ENCODE measurements around the gene HTT.

Gene HTT

DNA sequence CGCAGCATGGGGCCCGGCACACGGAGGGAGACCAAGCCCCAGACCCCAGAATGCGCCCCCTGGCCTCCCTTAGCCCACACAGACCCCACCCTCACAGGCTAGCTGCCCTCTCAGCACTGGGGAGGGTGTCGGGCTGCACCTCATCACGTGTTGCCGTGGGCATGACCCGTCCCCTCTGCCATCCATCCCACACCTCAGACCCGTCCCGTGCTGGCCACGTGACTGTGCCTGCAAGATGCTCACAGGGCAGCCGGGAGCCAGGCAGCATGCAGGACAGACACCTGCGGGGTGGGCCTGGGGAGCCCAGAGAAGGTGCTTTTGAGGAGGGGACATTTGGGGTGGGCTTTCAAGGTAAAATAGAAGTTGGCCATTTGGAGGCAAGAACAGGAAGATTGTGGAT, 179.3 kb downstream of the HTT start:
- DNase-seq: no peak

DNA sequence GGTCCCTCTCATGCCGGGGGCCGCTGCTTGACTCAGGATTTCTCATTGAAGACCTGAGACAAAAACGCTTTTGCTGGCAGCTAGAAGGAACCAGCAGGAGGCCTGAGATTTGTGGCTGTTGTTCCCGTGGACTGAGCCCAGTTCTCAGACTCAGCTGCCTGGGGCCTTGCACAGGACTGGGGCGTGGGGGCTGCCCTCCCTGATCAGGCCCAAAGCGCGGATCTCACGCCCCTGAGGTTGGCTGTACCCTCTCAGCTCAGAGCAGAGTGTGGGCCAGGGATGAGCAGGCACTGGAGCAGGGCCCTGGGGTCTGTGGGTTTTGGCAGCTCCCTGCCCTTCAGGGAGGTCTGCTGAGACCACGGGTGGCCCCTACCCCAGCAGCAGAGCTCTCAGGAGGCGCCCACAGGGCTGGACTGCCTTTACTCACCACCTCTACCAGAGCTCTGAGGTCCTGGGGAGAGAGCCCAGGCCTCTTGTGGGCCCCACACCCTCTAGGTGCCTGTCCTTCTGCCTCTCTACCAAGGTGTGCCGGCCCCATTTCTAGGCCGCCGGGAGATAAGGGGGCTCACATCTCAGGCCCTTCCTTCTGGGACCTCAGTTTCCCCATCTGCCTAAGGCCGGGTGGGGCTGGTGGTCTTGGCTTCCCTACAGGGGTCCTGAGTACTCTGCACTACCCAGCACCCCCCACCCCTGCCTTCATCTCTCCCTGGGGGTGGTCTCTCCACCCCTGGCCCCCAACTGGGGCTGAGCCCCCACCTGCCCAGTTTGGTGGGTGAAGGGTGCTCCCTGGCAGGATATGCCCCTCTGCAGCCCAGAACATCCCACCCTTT, 180.0 kb downstream of the HTT start:
- DNase-seq: no peak

DNA sequence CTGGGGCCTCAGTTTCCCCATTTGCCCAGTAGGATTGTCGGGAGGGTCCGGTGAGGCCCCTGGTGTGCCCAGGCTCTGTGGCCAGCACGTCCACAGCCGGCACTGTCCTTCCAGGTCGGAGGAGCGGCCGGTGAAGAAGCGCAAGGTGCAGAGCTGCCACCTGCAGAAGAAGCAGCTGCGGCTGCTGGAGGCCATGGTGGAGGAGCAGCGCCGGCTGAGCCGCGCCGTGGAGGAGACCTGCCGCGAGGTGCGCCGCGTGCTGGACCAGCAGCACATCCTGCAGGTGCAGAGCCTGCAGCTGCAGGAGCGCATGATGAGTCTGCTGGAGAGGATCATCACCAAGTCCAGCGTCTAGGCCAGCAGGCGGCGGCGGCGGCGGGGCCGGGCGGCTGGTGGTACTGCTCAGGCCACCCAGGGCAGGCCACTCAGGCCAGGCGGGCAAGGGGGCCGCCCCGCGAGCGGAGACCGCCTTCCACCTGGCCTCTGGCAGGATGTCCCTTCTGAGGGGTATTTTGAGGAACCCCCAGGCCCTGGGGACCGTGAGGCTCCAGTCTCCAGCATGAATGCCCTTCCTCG, 181.2 kb downstream of the HTT start:
- no peak for DNase-seq

DNA sequence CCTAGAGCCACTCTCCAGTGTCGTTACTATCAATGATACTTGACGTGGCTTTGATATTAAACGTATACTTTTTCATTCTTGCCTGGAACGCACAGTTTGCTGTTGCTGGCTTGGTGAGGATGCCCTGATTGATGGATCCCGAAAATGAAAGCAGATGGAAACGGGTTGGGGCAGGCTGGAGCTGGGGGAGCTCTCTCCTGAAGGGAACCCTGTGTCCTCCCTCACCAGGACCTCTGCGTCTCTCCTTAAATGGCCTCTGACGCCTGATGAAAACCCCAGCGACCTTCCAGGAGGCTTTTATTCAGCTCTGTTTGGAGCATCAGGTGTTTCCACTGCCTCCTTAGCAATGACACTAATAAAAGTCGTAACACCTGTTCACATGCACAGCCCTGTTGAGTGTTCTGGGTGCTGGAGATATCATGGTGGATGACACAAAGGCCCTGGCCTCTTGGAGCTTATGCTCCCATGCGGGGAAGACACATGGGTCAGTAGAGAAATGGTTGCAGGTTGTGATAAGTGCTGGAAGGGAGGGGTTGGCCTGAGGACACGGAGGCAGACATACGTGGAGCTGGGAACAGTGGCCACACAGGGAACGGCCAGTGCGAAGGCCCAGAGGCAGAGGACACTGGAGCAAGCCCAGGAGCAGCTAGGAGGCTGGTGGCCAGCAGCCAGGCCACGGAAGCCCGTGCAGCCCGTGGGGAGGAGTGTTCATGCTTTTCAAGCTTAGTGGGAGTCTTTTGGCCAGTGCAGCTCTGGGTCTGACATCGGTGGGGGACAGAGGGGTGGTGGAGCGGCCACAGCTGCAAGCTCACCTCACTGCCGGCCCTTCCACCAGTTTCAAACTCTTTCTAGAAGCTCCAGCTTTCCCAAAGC, 182.0 kb downstream of the HTT start:
- DNase-seq: no peak

DNA sequence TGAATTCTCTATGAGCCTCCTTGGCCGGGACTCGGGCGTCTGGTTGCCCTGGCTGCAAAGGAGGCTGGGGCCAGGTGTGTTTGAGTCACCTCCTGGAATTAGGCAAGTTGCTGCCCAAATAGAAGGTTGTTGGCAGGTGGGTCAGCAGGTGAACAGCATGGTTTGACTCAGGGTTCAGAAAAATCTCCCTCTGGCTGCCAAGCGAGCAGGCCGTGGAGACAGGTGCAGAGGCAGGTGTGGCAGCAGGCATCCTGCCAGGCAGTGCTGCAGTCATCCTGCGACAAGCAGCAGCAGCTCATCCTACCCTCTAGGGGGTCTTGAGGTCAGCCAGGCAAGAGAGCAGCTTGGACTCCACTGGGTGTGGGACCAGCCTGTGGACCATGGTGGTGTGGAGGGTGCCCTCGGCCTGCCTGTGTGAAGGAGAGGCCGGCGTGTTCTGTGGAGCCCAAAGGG, 182.6 kb downstream of the HTT start:
- no peak for DNase-seq

DNA sequence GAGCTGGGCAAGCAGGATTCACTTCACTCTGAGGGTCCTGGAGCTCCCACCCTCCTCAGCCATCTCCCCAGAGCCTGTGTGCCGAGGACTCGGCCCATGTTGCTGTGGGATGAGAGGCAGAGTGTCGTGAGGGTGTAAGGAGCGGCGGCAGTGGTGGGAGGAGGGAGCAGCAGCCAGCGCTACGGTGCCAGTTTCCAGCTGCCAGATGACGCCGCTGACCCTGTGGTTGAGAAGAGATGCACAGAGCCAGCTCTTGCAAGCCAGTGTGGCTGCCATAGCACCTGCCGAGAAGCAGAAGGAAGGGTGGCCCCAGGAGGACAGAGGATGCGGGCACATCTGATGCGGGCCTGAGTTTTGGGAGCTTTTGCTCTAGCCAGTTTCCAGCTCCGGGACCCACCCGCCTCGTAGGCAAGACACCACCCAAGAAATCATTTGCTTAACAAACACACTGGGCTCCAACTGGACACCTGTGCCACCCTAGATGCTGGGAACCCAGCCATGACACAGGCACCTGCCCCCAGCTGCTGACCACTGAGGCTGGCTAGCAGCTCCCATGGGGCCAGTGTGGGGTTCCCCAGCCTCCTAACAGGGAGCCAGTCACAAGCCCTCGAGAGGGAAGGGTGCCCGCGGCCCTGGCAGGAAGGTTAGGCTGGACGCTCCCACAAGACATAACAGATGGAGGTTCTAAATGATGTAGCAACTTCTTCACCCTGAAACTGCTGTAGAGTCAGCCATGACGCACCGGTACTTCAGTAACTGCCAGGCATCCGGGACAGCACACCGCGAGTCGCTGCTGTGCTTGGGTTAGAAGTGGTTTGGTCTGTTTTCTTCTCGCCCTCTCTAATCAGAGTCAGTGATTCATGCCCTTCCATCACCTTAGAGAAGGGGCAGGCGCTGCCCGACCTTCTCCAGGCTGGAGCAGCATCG, 183.3 kb downstream of the HTT start:
- no peak for DNase-seq

DNA sequence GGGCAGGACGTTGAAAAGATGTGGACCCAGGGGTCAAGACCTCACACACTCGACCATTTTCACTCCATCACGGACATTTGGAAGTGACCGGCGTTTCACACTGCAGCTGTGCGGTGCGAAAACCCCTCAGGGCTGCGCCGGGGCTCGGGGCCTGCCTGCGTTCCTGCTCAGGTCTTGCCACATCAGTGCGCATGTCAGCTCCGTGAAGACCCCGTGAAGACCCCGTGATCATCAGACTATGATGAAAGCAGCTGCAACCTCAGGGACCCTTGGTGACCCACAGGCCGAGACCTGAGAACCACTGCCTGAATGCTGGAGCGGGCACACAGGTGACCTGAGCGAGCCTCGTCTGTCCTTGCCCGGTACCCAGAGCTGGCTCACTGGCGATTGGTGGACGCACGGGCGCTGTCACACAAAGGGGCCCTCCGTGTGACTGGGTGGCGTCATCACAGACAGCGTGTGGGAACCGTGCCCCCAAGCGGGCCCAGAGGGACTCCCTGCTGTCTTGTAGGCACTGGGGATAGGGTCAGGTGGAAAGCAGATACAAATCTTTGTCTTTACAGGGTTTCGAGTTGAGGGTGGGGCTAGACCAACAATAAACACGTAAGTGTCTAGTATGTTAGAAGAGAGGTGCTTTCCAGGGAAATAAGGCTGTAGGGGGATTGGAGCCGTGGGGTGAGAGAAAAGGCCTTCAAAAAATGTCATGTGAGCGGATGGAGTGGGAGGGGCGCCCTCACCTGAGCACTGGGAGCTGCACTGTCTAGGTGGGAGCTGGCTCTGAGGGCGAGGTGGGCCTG, 187.1 kb downstream of the HTT start:
- no peak for DNase-seq

DNA sequence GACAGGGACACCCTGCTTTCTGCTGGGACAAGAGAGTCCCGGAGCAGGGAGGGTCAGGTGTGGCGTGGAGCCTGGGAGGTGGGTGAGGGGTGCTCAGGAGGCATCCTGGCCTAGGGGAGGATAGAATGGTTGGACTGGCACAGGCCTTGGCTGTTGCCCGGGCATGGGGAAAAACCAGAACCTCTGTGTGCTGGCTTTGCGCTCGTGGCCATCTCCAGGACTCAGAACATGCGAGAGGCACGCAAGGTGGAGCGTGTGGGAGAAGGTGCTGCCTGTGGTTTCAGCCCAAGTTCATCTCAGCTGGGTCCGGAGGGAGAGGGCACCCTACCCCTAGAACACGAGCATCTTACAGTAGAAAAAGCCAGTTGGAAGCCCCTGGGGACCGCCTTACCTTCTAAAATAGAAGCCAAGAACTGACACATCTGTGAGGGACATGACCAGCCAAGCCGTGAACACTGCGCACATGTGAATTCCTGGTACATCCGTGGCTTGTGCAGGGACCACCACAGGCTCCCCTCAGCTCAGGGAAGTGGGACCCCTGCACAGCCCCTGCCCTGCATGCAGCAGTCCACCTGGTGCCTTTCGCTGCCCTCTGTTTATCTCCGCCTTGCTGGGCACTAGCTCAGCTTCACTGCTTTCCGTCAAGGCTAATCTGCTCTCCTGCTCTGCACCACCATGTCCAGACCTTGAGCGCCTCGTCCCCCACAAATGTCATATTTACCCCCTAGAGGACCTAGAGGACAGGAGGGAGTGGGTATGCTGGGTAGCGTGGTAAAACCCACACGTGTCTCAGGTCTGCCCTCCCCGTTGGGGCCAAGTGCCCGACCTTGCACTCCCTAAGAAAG, 187.9 kb downstream of the HTT start:
- no peak for DNase-seq

DNA sequence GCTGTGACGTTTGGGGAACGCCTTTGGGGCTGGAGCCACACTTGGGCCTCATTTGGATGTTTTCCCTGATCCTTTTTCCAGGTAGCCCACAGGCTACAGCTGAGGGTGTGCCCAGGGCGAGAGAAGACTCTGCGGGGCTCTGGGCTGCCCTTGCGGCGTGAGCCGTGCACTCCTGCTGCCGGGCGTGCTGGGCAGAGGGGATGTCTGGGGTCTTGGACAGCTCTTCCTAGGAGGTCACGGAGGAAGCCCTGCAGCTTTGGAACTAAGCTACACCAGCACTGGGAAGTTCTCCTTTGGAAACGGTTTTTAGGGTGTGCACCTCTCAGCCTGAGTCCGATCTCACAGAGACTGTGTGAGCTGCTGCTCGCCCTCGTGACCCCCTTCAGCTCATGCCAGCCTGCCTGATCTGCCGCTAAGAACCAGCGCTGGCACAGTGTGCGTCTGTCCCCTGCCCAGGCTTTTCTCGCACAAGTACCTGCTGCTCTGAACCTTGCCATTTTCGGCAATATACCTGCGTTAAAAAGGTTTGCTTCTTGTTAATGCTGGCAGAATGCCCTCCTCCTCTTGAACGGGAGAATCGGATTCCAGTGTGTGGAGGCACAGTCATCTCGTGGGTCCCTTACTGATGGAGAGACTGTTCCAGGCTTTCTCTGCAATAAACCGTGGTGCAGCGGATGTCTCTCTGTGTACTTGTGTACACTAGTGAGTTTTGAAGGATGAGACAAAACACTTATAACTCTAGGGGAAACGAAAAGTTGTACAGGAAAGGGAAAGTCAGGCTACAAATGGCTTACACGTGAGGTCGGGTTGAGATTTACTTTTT, 188.8 kb downstream of the HTT start:
- no peak for DNase-seq

DNA sequence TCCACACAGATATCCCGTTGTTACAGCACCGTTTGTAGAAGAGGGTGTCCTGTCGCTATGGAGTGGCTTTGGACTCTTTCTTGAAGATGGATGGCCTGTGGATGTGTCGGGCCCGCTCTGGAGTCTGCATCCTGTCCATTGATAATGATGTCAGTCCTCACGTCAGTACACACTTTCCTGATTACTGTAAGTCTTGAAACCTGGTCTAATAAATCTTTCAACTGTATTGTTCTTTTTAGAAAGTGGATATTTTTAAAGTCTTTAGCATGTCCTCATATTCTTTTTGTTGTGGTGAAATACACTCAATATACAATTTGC, 189.4 kb downstream of the HTT start:
- DNase-seq: no peak

DNA sequence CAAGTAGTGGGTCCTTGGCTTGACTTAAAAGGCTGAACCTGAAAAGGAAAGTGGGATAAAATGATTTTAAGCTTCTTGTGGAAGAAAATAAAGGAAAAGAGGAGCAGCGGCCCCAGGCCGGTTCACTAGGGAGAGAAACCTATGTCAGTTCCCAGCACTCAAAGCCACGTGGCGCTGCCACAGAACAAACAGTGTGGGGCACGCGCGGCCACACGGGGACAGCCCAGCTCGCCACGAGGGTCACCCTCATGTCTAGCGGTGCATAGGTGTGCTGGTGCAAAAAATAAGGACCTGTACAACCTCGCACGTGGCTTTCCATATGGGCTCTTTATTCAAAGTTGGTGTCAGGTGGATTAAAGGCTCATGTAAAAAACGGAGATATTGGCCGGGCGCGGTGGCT, 191.6 kb downstream of the HTT start:
- no peak for DNase-seq

DNA sequence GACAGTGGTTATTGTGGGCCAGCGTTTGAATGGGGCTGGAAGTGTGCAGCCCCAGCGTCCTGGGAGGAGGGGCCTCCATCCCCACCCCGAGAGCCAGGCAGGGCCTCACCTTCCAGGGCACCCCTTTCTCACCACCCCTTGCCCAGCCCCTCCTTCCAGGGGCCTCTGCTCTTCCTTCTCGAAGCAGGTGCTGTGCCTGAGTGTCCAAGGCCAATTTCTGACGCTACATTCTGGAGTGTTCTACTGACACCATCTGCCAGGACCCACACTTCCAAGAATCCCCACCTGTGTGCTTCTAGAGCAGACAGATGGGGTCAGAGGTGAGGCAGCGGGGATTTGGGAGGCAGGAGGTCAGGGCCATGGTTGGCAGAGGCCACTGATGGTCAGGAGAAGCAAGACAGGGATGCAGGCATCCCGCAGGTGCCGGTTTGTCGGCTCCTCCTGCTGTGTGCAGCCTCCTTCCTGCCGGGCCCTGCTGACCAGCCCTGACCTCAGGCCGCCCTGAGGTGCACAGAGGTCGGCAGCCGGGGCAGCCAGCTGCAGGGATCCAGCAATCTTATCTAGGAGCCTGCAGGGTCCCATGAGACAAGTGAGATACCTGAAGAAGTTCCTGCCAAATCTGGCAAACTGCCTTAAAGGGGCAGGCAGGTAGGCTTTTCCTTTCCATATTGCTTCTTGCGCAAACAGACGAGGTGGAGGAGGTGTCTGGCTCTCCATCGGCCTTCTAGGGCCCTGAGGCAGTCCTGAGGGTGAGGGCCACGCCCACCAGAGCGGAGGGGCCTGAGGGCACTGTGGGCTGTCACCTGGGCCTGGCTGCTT, 193.3 kb downstream of the HTT start:
- no peak for DNase-seq

DNA sequence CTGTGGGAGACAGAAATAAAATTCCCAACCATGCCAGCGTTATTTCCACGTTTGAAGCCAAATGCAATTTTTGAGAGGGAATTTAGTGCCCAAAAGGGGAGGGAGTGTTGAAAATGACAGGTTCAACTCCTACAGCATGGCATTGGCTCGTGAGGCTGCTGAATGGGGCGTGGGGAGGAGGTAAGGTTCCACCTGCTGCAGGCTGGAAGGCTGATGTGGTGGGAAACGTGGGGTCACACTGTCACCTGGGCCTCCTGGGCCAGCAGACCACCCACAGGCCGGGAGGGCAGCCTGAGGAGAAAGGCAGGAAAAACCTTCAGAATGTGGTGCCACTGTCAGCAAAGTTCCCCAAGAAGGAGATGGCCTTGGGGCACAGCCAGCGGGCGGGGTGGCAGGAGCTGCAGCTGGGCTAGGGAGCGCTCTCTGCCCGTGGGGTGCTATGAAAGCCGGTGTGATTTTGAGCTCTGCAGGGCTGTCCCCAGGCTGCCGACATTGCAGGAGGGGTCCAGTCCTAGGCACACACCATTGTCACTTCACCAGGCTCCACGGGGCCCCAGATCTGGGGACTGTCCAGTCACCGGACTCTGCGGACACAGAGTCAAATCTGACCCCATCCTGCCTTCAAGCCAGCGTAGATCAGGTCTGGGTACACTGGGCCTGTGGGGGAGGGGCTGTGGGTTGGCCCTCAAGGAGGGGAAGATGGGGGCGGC, 194.1 kb downstream of the HTT start:
- DNase-seq: no peak

DNA sequence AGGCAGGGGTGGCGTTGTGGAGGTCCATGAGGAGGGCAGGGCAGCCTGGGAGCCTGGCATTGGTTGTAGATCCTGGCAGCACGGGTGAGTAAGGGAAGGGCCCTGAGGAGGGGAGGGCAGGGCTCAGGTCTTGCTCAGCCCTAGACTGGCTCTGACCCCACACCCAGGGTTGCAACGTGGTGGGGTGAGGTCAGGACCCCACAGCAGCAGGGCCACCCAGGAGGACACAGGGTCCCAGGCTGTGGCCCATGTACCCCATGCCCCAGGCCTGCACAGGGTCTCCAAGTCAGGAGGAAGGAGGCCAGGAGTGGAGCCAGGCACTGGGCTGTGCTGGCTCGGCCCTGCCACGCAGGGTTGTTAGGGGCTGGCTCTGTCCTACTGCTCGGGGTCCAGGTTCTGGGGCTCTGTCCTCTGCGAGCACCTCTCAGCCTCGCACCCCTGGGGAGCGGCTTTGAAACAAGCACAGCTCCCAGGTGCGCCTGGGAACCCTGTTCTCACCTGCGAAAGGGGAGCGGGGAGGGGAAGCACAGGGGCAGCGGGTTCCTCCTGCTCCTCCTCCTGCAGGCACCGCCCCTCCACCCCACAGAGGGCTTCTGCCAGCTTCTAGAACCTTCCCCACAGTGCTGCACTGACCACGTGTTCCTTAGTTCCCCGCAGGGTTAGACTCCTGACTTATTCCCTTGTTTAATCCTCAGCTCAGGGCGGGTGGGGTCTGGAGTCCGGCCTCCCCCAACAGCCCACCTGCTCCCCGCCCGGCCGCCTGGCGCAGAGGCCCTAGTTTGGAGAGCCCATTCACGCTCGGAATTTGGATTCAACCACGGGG, 194.8 kb downstream of the HTT start:
- no peak for DNase-seq

DNA sequence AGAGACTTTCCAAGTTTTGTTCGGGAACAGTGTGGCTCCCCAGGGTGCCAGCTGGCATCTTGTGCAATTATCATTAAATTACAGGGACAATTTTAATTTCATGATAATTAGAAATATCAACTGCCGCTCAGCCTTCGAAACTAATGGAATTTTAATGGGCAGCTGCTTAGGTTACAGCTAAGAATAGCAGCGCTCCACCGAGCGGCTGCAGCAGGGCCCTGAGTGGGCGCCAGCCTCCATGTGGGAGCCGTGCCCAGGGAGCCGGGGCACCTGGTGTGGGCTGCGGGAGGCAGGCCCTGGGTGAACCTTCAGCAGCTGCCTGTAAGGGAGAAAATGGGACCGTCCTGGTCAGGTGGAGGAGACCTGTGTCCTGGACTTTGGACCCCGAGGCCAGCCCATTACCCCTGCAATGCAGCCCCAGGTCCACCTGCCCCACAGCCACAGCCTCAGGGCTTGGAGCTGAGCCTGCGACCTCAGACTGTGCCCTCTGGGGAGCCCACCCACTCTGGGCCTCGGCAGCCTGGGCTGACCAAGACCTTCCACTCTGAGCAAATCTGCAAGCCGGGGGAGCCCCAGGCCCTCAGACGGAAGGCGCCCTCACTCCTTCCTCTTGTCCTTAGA, 195.6 kb downstream of the HTT start:
- no peak for DNase-seq

DNA sequence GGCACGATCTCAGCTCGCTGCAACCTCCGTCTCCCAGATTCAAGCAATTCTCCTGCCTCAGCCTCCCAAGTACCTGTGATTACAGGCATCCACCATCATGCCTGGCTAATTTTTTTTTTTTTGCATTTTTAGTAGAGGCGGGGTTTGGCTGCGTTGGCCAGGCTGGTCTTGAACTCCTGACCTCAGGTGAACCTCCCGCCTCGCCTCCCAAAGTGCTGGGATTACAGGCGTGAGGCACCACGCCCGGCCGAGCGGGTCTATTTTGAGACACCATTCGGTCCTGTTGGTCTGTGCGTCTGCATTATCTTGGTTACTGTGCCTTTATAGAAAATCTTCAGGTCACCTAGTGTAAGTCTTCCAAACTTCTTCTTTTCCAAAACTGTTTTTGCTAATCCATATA, 196.7 kb downstream of the HTT start:
- no peak for DNase-seq

DNA sequence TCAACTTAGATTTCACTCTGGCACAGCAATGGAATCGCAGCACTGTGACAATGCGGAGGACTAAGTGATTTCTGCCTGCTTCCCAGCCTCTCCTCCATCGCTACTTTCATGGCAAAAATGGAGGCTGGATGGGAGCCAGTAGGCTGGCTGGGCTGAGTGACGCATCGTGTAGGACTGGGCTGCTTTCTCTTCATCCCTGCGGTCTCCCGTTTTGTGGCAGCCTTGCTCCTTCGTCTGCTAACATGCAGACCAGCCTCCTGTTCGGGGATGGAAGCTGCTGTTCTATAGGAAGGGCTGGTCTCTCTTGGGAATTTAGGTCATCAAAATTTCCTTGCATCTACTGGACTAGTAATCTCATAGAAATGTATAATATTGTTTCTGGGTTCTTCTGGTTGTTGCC, 202.5 kb downstream of the HTT start:
- DNase-seq: no peak
